Heart right ventricle (tissue), 16 donors: ENCODE results near the gene FHIT. TPM values are rescaled to one million over a fixed set of nuclear protein-coding genes. Genes with fewer than 3 reads are reported as not detected.

Source experiments
- ATAC-seq, 8 donors: fragments of 200-7000 bp; cut with Tn5 transposase; one replicate each; pipeline ENCODE4 v1.9.1; 2020; ENCODE audit warnings: mild to moderate bottlenecking in 8 of 8, moderate library complexity in 8 of 8, moderate number of reproducible peaks in 1 of 8
- DNase-seq, 2 donors: peaks; one replicate each; pipeline ENCODE4 v3.0.0-alpha.2; 2020
- H3K27ac ChIP-seq, 10 donors: fragments of 200-600 bp; sonication (generic) in 2 of 10; one replicate each; pipeline versions ENCODE4 v1.5.0 to v1.8.0; 2020 to 2022; ENCODE audit warnings: mild to moderate bottlenecking in 3 of 10
- H3K27me3 ChIP-seq, 7 donors: fragments of 200-600 bp; one replicate each; pipeline ENCODE4 v1.8.0; 2021 to 2022; ENCODE audit warnings: mild to moderate bottlenecking in 2 of 7
- H3K36me3 ChIP-seq, 9 donors: fragments of 200-600 bp; sonication (generic) in 1 of 9; one replicate each; pipeline versions ENCODE4 v1.5.0 to v1.8.0; 2020 to 2022; ENCODE audit warnings: mild to moderate bottlenecking in 2 of 9
- H3K4me1 ChIP-seq, 9 donors: fragments of 200-600 bp; sonication (generic) in 1 of 9; one replicate each; pipeline versions ENCODE4 v1.5.0 to v1.8.0; 2020 to 2022; ENCODE audit warnings: mild to moderate bottlenecking in 4 of 9
- H3K4me3 ChIP-seq, 10 donors: fragments of 200-600 bp; sonication (generic) in 2 of 10; one replicate each; pipeline versions ENCODE4 v1.5.0 to v1.8.0; 2020 to 2022; ENCODE audit warnings: mild to moderate bottlenecking in 7 of 10, moderate library complexity in 2 of 10
- H3K9me3 ChIP-seq, 11 donors: fragments of 200-600 bp in 10 of 11; sonication (generic) in 2 of 11; one replicate each; pipeline versions ENCODE4 v1.5.0 to v1.8.0; 2013 to 2022; ENCODE audit warnings: mild to moderate bottlenecking in 2 of 11, control low read depth in 1 of 11, moderate library complexity in 1 of 11
- CTCF ChIP-seq, 9 donors: fragments of 200-600 bp; sonication (generic) in 2 of 9; IDR thresholded peaks; one replicate each; pipeline versions ENCODE4 v1.5.0 to v1.8.0; 2021 to 2022; ENCODE audit warnings: antibody characterized with exemption in 9 of 9, mild to moderate bottlenecking in 5 of 9, moderate library complexity in 1 of 9
- WGBS, 2 donors: extraction: QIAGEN DNeasy Blood & Tissue Kit; methylation state at CpG; one replicate each; pipeline ENCODE4 v1.1.7; 2013; ENCODE audit warnings: inconsistent platforms in 1 of 2; 5-methylcytosine and 5-hydroxymethylcytosine counted together
- intact Hi-C, 10 donors: fragments of 100-400 bp; cut with DNase I; formaldehyde crosslinking; loops; one replicate each; pipeline versions ENCODE4 v1.11.1 to v1.14.2; 2022
- polyA plus RNA-seq, 2 donors: library from polyadenylated mRNA; stranded (reverse); fragments of 200-250 nt; gene quantifications; one replicate each; pipeline ENCODE4 v1.2.3, GENCODE V29; 2013
- total RNA-seq, 10 donors: library from RNA; stranded (reverse); fragmentation: NEBNext Ultra II Directional in 3 of 10; extraction: Animal tissue kit (Norgen Biotek cat#: 25700) in 3 of 10; gene quantifications; one replicate each; pipeline versions ENCODE4 v1.2.1 to v1.2.4, GENCODE V29; 2021 to 2023
- donor health status: Arrhythmogenic right ventricular cardiomyopathy.
- donor health status: ischemic (EF 13 %, LVEDD 7.1; RV severe dilation, severe dysfunction).
- donor health status: healthy with polysubstance abuse.
- donor health status: DM: no; HTN: yes; CAD: no.
- donor health status: DM: no; HTN: no; CAD: no.
- donor health status: ischemic (EF 25% LVEDD 6.9; RV normal size, moderate dysfunction).
- donor health status: ischemic (EF 25% LVEDD 5.7; RV mildly dilated, moderate dysfunction).
- donor health status: healthy.
- donor health status: DM: yes; HTN: yes; CAD: no.
- donor health status: Ischemic cardiomyopathy.
- donor health status: ischemic (EF 35%, LVEDD 5.7; RV mildly dilated, moderate dysfunction).
- donor health status: nonischemic (EF 11% LVEDD 7.7; RV severe dilation, severe dysfunction).
- donor health status: DM: yes; HTN: yes; CAD: no.
- donor health status: PGD.
- donor health status: ischemic (EF 29% LVEDD 5.4; RV normal size, mild dysfunction).
- donor health status: nonischemic (EF 23%, LVEDD 6.1; RV moderate dilation, normal function).

Gene FHIT
- total and polyA plus RNA-seq, 12 donors = 4.7 to 25.5 (median 18.3) TPM

GRCh38 chr3:60027335-60027734 is 1223.9 kb downstream of the FHIT start:
- Histone ChIP-seq H3K4me3 (no peak overlapping the region), H3K4me1 (peaks cover 0 to 3% (median 0%) of the 10 kb centered on the region in 9 donors), H3K27ac (no peak overlapping the region), H3K36me3 (no peaks in the 10 kb centered on the region), H3K27me3 (no peaks in the 10 kb centered on the region), H3K9me3 (no peaks in the 10 kb centered on the region)
- 92 to 95% methylated on average over 7 of the region's 7 CpGs for WGBS, 2 donors
- intact Hi-C loops = no loop called here
- ATAC-seq (no peak), DNase-seq (no peak)
- TF ChIP-seq CTCF (IDR thresholded peaks at IDR 0.05) = no peak

GRCh38 chr3:60025096-60026050 is 1225.9 kb downstream of the FHIT start:
- 82 to 86% methylated on average over 3 of the region's 3 CpGs for WGBS, 2 donors
- ATAC-seq (no peak), DNase-seq (no peak)
- H3K4me1 ChIP-seq = peaks cover 0 to 3% (median 0%) of the 10 kb centered on the region in 9 donors
- no peak overlapping the region for H3K4me3 ChIP-seq
- H3K36me3 ChIP-seq = no peaks in the 10 kb centered on the region
- H3K27ac ChIP-seq = no peak overlapping the region
- no peaks in the 10 kb centered on the region for H3K27me3 ChIP-seq
- TF ChIP-seq CTCF (IDR thresholded peaks at IDR 0.05) = no peak
- intact Hi-C loops = no loop called here
- H3K9me3 ChIP-seq = no peaks in the 10 kb centered on the region

- intact Hi-C loops = no loop called here
- no peak for ATAC-seq
Observed at GRCh38 chr3:60024400-60024799, 1226.9 kb downstream of the FHIT start.

GRCh38 chr3:60023189-60023588 is 1228.1 kb downstream of the FHIT start:
- Histone ChIP-seq H3K36me3 (no peaks in the 10 kb centered on the region), H3K27ac (no peak overlapping the region), H3K4me3 (no peak overlapping the region), H3K9me3 (no peaks in the 10 kb centered on the region), H3K27me3 (no peaks in the 10 kb centered on the region), H3K4me1 (peaks cover 0 to 3% (median 0%) of the 10 kb centered on the region in 9 donors)
- intact Hi-C loops = no loop called here
- TF ChIP-seq CTCF (IDR thresholded peaks at IDR 0.05) = no peak
- no peak for DNase-seq
- no peak for ATAC-seq

More at GRCh38 chr3:60024400-60024799, 1226.9 kb downstream of the FHIT start:
- peaks cover 0 to 3% (median 0%) of the 10 kb centered on the region in 9 donors for H3K4me1 ChIP-seq
- no peak for DNase-seq
- 95 to 99% methylated on average over 2 of the region's 2 CpGs for WGBS, 2 donors
- TF ChIP-seq CTCF (IDR thresholded peaks at IDR 0.05) = no peak
- no peaks in the 10 kb centered on the region for H3K36me3 ChIP-seq
- no peaks in the 10 kb centered on the region for H3K27me3 ChIP-seq
- no peaks in the 10 kb centered on the region for H3K9me3 ChIP-seq
- H3K27ac ChIP-seq = no peak overlapping the region
- no peak overlapping the region for H3K4me3 ChIP-seq
